H1 (cell line): ENCODE results near the gene CAMSAP1. TPM values are rescaled to one million over a fixed set of nuclear protein-coding genes. Genes with fewer than 3 reads are reported as not detected.

Source experiments
- CTCF ChIA-PET: fragments of 300-600 bp; sonication (Branson Sonifier 250); formaldehyde crosslinking; loops from one replicate; lab custom pipeline; 2021; ENCODE audit not compliant: partially characterized antibody; lab: Charles Lee
- POLR2A ChIA-PET: fragments of 300-600 bp; sonication (Branson Sonifier 250); formaldehyde crosslinking; loops from one replicate; lab custom pipeline; 2021; ENCODE audit warnings: inconsistent platforms; ENCODE audit not compliant: partially characterized antibody; lab: Charles Lee
- DNase-seq, 2 experiments: peaks; one replicate each; pipeline versions ENCODE4 v3.0.0 to v3.0.0-alpha.2; 2010 to 2022; ENCODE audit warnings: low spot score in 2 of 2, low read depth in 1 of 2, mixed read lengths in 1 of 2
- FAIRE-seq: peaks from 2 replicates; lab custom pipeline; 2011; peaks lifted over from hg19 to GRCh38; lab: Jason Lieb, UNC
- H2AFZ ChIP-seq: 2 replicates; pipeline ENCODE4 v1.8.1; 2012; ENCODE audit warnings: low read length, inconsistent platforms
- H2AK5ac ChIP-seq: 2 replicates; pipeline ENCODE4 v1.6.1; 2013; ENCODE audit warnings: low read depth, low read length
- H2BK120ac ChIP-seq: replicated peaks from 2 replicates; pipeline ENCODE3; 2013; ENCODE audit warnings: low read depth, low read length, inconsistent platforms
- H2BK12ac ChIP-seq: 2 replicates; pipeline ENCODE4 v1.6.1; 2013; ENCODE audit warnings: low read depth, low read length
- H2BK15ac ChIP-seq: 2 replicates; pipeline ENCODE4 v1.6.1; 2013; ENCODE audit warnings: low read length
- H2BK20ac ChIP-seq: 2 replicates; pipeline ENCODE4 v1.6.1; 2013; ENCODE audit warnings: low read length
- H2BK5ac ChIP-seq: 2 replicates; pipeline ENCODE4 v1.6.1; 2013; ENCODE audit warnings: low read depth, low read length
- H3K14ac ChIP-seq: 2 replicates; pipeline ENCODE4 v1.6.1; 2013; ENCODE audit warnings: inconsistent platforms; ENCODE audit not compliant: insufficient read length
- H3K18ac ChIP-seq: 2 replicates; pipeline ENCODE4 v1.6.1; 2013; ENCODE audit warnings: low read length; ENCODE audit errors: extremely low read depth
- H3K23ac ChIP-seq: 2 replicates; pipeline ENCODE4 v1.6.1; 2013; ENCODE audit warnings: inconsistent platforms; ENCODE audit not compliant: insufficient read length
- H3K23me2 ChIP-seq: 2 replicates; pipeline ENCODE4 v1.6.1; 2013; ENCODE audit warnings: low read depth, low read length
- H3K27ac ChIP-seq: 2 replicates; pipeline ENCODE4 v1.6.1; 2011; ENCODE audit warnings: low read depth, low read length, inconsistent platforms
- H3K27me3 ChIP-seq, 4 experiments: replicated peaks in 1 of 4; 1 replicate in 1 of 4; 2 replicates in 3 of 4; pipeline versions ENCODE4 v1.6.1 to v1.8.1; 2011 to 2013; ENCODE audit warnings: low read length in 3 of 4, mild to moderate bottlenecking in 3 of 4, inconsistent platforms in 2 of 4, mixed read lengths in 2 of 4, moderate library complexity in 1 of 4; ENCODE audit not compliant: control insufficient read depth in 3 of 4, insufficient read depth in 3 of 4; ENCODE audit errors: extremely low read depth in 1 of 4
- H3K36me3 ChIP-seq, 4 experiments: 2 replicates each; pipeline versions ENCODE4 v1.6.1 to v1.8.1; 2011 to 2013; ENCODE audit warnings: mild to moderate bottlenecking in 4 of 4, low read length in 3 of 4, moderate library complexity in 2 of 4, control low read depth in 1 of 4, inconsistent platforms in 1 of 4; ENCODE audit not compliant: insufficient read depth in 4 of 4, control insufficient read depth in 2 of 4
- H3K4ac ChIP-seq: replicated peaks from 2 replicates; pipeline ENCODE3; 2013; ENCODE audit warnings: low read length, low read depth, mixed read lengths, inconsistent platforms; ENCODE audit not compliant: insufficient read length
- H3K4me1 ChIP-seq, 4 experiments: replicated peaks in 1 of 4; 1 replicate in 1 of 4; 2 replicates in 3 of 4; pipeline versions ENCODE4 v1.6.1 to v1.8.1; 2011 to 2013; ENCODE audit warnings: low read length in 3 of 4, inconsistent platforms in 2 of 4, mixed read lengths in 1 of 4; ENCODE audit not compliant: insufficient read depth in 4 of 4, control insufficient read depth in 3 of 4
- H3K4me2 ChIP-seq, 2 experiments: 2 replicates each; pipeline versions ENCODE4 v1.6.1 to v1.8.1; 2011 to 2013; ENCODE audit warnings: low read depth in 2 of 2, low read length in 2 of 2, control low read depth in 1 of 2, inconsistent platforms in 1 of 2, mild to moderate bottlenecking in 1 of 2; ENCODE audit not compliant: insufficient read depth in 1 of 2
- H3K4me3 ChIP-seq, 4 experiments: fragments of 200-600, 300-600 bp in 1 of 4; sonication (generic), shearing (Covaris generic), sonication (Bioruptor Twin) in 1 of 4; 2 replicates each; pipeline versions ENCODE4 v1.5.1 to v1.8.1; 2011 to 2016; ENCODE audit warnings: low read length in 4 of 4, low read depth in 3 of 4, control low read depth in 2 of 4, inconsistent platforms in 2 of 4, mild to moderate bottlenecking in 2 of 4, mixed read lengths in 1 of 4, moderate library complexity in 1 of 4; ENCODE audit not compliant: insufficient read depth in 2 of 4; ENCODE audit errors: extremely low read depth in 1 of 4
- H3K56ac ChIP-seq: replicated peaks from 2 replicates; pipeline ENCODE3; 2013; ENCODE audit warnings: low read depth, mild to moderate bottlenecking, mixed read lengths, low read length, inconsistent platforms; ENCODE audit not compliant: insufficient read length
- H3K79me1 ChIP-seq: 2 replicates; pipeline ENCODE4 v1.6.1; 2013; ENCODE audit warnings: low read depth, low read length, control low read depth
- H3K79me2 ChIP-seq, 2 experiments: 2 replicates each; pipeline versions ENCODE4 v1.6.1 to v1.8.1; 2012 to 2013; ENCODE audit warnings: low read length in 2 of 2, mild to moderate bottlenecking in 2 of 2, inconsistent platforms in 1 of 2; ENCODE audit not compliant: insufficient read depth in 2 of 2, control insufficient read depth in 1 of 2
- H3K9ac ChIP-seq, 4 experiments: replicated peaks in 1 of 4; 1 replicate in 1 of 4; 2 replicates in 3 of 4; pipeline versions ENCODE4 v1.6.1 to v1.8.1; 2011 to 2013; ENCODE audit warnings: low read depth in 3 of 4, low read length in 3 of 4, control low read depth in 2 of 4, mild to moderate bottlenecking in 2 of 4, moderate library complexity in 2 of 4, inconsistent platforms in 1 of 4; ENCODE audit errors: extremely low read depth in 1 of 4
- H3K9me3 ChIP-seq, 2 experiments: 2 replicates each; pipeline versions ENCODE4 v1.6.1 to v1.8.1; 2012 to 2013; ENCODE audit warnings: mild to moderate bottlenecking in 2 of 2, moderate library complexity in 2 of 2, control low read depth in 1 of 2, inconsistent platforms in 1 of 2, low read depth in 1 of 2, low read length in 1 of 2, mixed read lengths in 1 of 2; ENCODE audit not compliant: insufficient read depth in 2 of 2
- H4K20me1 ChIP-seq, 2 experiments: replicated peaks in 1 of 2; 2 replicates each; pipeline versions ENCODE3 to v1.8.1; 2011 to 2013; ENCODE audit warnings: inconsistent platforms in 2 of 2, low read length in 2 of 2, mild to moderate bottlenecking in 1 of 2; ENCODE audit not compliant: insufficient read depth in 2 of 2, control insufficient read depth in 1 of 2
- H4K5ac ChIP-seq: 2 replicates; pipeline ENCODE4 v1.6.1; 2013; ENCODE audit warnings: low read length, low read depth, mixed read lengths, inconsistent platforms; ENCODE audit not compliant: insufficient read length
- H4K8ac ChIP-seq: 2 replicates; pipeline ENCODE4 v1.8.0; 2013; ENCODE audit warnings: mild to moderate bottlenecking, moderate library complexity, low read length, inconsistent platforms; ENCODE audit not compliant: insufficient read depth; ENCODE audit errors: extremely low read depth
- H4K91ac ChIP-seq: replicated peaks from 2 replicates; pipeline ENCODE3; 2013; ENCODE audit warnings: low read length, mixed read lengths, inconsistent platforms; ENCODE audit not compliant: insufficient read length
- BACH1 ChIP-seq: IDR thresholded peaks from 2 replicates; pipeline ENCODE4 v1.6.1; 2012; ENCODE audit warnings: low read length, improper control_type of control experiment
- BCL11A ChIP-seq, 2 experiments: IDR thresholded peaks; one replicate each; pipeline ENCODE4 v1.6.1; 2011; ENCODE audit warnings: low read depth in 2 of 2, low read length in 2 of 2, mild to moderate bottlenecking in 2 of 2
- CHD1 ChIP-seq: IDR thresholded peaks from 2 replicates; pipeline ENCODE4 v1.6.1; 2012; ENCODE audit warnings: low read depth, low read length, improper control_type of control experiment
- GTF2F1 ChIP-seq: IDR thresholded peaks from 2 replicates; pipeline ENCODE4 v1.6.1; 2012; ENCODE audit warnings: low read depth, low read length, improper control_type of control experiment, borderline replicate concordance
- NANOG ChIP-seq: IDR thresholded peaks from 2 replicates; pipeline ENCODE4 v1.6.1; 2011; ENCODE audit warnings: low read length, low read depth, mild to moderate bottlenecking, inconsistent platforms; ENCODE audit not compliant: insufficient read depth, poor library complexity, severe bottlenecking
- RAD21 ChIP-seq, 2 experiments: IDR thresholded peaks in 1 of 2; conservative IDR thresholded peaks in 1 of 2; 2 replicates each; pipeline ENCODE4 v1.6.1; 2011; ENCODE audit warnings: low read depth in 2 of 2, low read length in 2 of 2, improper control_type of control experiment in 1 of 2, inconsistent platforms in 1 of 2, mild to moderate bottlenecking in 1 of 2, moderate library complexity in 1 of 2
- TAF7 ChIP-seq: optimal IDR thresholded peaks from 2 replicates; pipeline ENCODE3; 2011; ENCODE audit warnings: low read depth, mild to moderate bottlenecking, inconsistent platforms, low read length, moderate library complexity, borderline replicate concordance
- YY1 ChIP-seq: IDR thresholded peaks from 2 replicates; pipeline ENCODE4 v1.6.1; 2011; ENCODE audit warnings: low read depth, mild to moderate bottlenecking, low read length
- WGBS, 2 experiments: shearing (Covaris generic) in 1 of 2; methylation state at CpG; one replicate each; pipeline versions ENCODE4 v1.1.6 to v1.1.7; 2013 to 2015; ENCODE audit warnings: low lambda C conversion rate in 2 of 2, mixed read lengths in 2 of 2, inconsistent platforms in 1 of 2, low coverage in 1 of 2, missing lambda C conversion rate in 1 of 2; ENCODE audit not compliant: insufficient replicate concordance in 2 of 2, insufficient coverage in 1 of 2, insufficient read length in 1 of 2; ENCODE audit errors: extremely low coverage in 1 of 2, missing lambda C conversion rate in 1 of 2; 5-methylcytosine and 5-hydroxymethylcytosine counted together
- polyA plus RNA-seq, 7 experiments: library from polyadenylated mRNA; depleted of rRNA in 3 of 7; stranded (reverse) in 5 of 7; unstranded in 2 of 7; fragments of >200 nt in 5 of 7; fragments of 200-250 nt in 2 of 7; gene quantifications; 1 replicate in 5 of 7; 2 replicates in 1 of 7; 4 replicates in 1 of 7; pipeline versions ENCODE4 v1.2.1 to v1.2.3, GENCODE V29; 2011 to 2013; ENCODE audit warnings: missing spikeins in 2 of 7, mixed read lengths in 2 of 7
- total RNA-seq: library from RNA; stranded (reverse); fragmentation: NEBNext Ultra II Directional; extraction: Animal tissue kit (Norgen Biotek cat#: 25700); gene quantifications from 2 replicates; pipeline ENCODE4 v1.2.1, GENCODE V29; 2021
- TF ChIP-seq, protein P1 (sequence below): IDR thresholded peaks from 2 replicates; pipeline ENCODE4 v1.6.1; 2012; ENCODE audit warnings: inconsistent platforms
- TF ChIP-seq, protein P2 (sequence below): IDR thresholded peaks from 2 replicates; pipeline ENCODE4 v1.6.1; 2012; ENCODE audit warnings: low read length, inconsistent platforms

CAMSAP1 gene
- total and polyA plus RNA-seq, 2 of the 8 experiments (the other 6 are each of a cell fraction or from before 2014, with no cell fraction given) = 13.4 to 44.0 TPM

DNA sequence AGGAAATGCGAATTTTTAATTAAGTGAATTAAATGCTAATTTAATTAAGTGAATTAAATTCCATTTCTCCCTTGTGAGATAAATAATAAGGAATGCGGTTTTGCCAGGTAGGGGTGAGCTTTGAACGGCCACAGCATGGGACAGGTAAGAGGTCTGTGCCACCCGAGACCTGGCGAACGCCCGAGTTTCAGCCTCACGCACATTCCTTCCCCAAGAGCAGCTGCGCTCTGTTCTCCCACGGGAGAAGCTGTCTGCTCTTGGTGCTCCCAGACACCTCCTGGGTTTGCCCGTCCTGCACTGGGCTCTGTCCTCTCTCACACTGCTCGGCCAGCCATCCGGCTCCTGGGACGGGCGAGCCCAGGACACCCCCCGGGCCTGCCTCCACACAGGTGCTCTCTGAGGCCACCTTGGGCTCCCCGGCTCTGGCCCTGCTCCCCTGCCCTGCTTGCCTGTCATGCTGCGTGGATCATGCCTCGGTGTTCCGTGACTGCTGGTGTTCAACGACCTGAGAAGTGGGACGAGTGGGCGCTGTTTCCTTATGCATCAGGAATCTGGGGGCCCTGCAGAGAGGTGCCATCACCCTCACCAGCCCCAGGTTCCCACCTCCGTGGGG is 13.7 kb upstream of the CAMSAP1 start:
- H3K4ac ChIP-seq = no peak overlapping the region
- peaks cover 0 to 5% of the 10 kb centered on the region in 2 experiments for H4K20me1 ChIP-seq
- H2BK12ac ChIP-seq = no peak overlapping the region
- no peak for FAIRE-seq
- no peak overlapping the region for H2BK20ac ChIP-seq
- H3K79me1 ChIP-seq = no peaks in the 10 kb centered on the region
- H3K9ac ChIP-seq = no peak overlapping the region
- no peak overlapping the region for H3K56ac ChIP-seq
- POLR2A ChIA-PET = interaction anchor here (0.6 to 2.0 kb wide), 4 partner anchors 11 to 95 kb away, joined by 3 to 6 read pairs (median 4); partner anchors contain the start of gene CAMSAP1
- no peak overlapping the region for H3K4me3 ChIP-seq
- no peaks in the 10 kb centered on the region for H3K23me2 ChIP-seq
- no peak for DNase-seq
- peaks cover 30 to 36% of the 10 kb centered on the region in 2 experiments for H3K9me3 ChIP-seq
- H2BK5ac ChIP-seq = no peak overlapping the region
- H3K4me1 ChIP-seq = no peaks in the 10 kb centered on the region; a peak in 1 of 7 replicates
- no peaks in the 10 kb centered on the region; a peak in 3 of 7 replicates for H3K27me3 ChIP-seq
- H4K91ac ChIP-seq = no peak overlapping the region
- no peak overlapping the region for H2AFZ ChIP-seq
- H2BK120ac ChIP-seq = no peak overlapping the region
- no peak overlapping the region for H2AK5ac ChIP-seq
- H2BK15ac ChIP-seq = no peak overlapping the region
- no peaks in the 10 kb centered on the region for H3K79me2 ChIP-seq
- CTCF ChIA-PET = interaction anchor here (0.6 to 1.6 kb wide), 2 partner anchors 94 to 175 kb away, joined by 3 read pairs; no protein-coding TSS in a partner anchor
- no peak overlapping the region for H3K27ac ChIP-seq
- H3K18ac ChIP-seq = no peak overlapping the region; the same call in 1 of the 2 replicates
- H4K8ac ChIP-seq = no peak overlapping the region
- no peak overlapping the region for H3K14ac ChIP-seq
- no peak overlapping the region for H4K5ac ChIP-seq
- WGBS, 2 experiments = 89% methylated on average over 21 of the region's 24 CpGs; no CpG with 5 or more reads in 1 of the 2 experiments
- peaks cover under 1 to 13% (median 5%) of the 10 kb centered on the region in 4 experiments; a peak in 6 of 8 replicates for H3K36me3 ChIP-seq
- no peak overlapping the region for H3K4me2 ChIP-seq
- no peak overlapping the region for H3K23ac ChIP-seq
- TF ChIP-seq GTF2F1 (no peak), NANOG (no peak), TAF7 (no peak), CHD1 (no peak), BACH1 (no peak), RAD21 (IDR thresholded peaks at IDR 0.05 in 1 of 2, conservative IDR thresholded peaks at IDR 0.05 in 1 of 2; ENCODE audit: low read depth in 2 of 2, low read length in 2 of 2) (no peak), YY1 (no peak), BCL11A (IDR thresholded peaks at IDR 0.05; ENCODE audit: low read depth in 2 of 2, low read length in 2 of 2) (no peak)
- TF ChIP-seq, protein P1, sequence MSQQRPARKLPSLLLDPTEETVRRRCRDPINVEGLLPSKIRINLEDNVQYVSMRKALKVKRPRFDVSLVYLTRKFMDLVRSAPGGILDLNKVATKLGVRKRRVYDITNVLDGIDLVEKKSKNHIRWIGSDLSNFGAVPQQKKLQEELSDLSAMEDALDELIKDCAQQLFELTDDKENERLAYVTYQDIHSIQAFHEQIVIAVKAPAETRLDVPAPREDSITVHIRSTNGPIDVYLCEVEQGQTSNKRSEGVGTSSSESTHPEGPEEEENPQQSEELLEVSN = no peak
- TF ChIP-seq, protein P2, sequence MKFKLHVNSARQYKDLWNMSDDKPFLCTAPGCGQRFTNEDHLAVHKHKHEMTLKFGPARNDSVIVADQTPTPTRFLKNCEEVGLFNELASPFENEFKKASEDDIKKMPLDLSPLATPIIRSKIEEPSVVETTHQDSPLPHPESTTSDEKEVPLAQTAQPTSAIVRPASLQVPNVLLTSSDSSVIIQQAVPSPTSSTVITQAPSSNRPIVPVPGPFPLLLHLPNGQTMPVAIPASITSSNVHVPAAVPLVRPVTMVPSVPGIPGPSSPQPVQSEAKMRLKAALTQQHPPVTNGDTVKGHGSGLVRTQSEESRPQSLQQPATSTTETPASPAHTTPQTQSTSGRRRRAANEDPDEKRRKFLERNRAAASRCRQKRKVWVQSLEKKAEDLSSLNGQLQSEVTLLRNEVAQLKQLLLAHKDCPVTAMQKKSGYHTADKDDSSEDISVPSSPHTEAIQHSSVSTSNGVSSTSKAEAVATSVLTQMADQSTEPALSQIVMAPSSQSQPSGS = no peak
